HG03280 (cell line): Measurements from ENCODE around the gene TMEM185A.
"Not testable (repeated sequence)": the region's sequence is repeated elsewhere in the genome, so short reads cannot be mapped to it uniquely, and the experiment has no call there.

Experiments
- ATAC-seq: cut with Tn5 transposase; IDR thresholded peaks from one replicate; pipeline ENCODE4 v1.9.1; 2021; ENCODE audit warnings: mild to moderate bottlenecking, moderate library complexity; ENCODE audit not compliant: unreplicated experiment

The TMEM185A gene

GRCh38 chrX:149563359-149563758 lies 68.2 kb downstream of the TMEM185A start:
- ATAC-seq, result no peak

DNA sequence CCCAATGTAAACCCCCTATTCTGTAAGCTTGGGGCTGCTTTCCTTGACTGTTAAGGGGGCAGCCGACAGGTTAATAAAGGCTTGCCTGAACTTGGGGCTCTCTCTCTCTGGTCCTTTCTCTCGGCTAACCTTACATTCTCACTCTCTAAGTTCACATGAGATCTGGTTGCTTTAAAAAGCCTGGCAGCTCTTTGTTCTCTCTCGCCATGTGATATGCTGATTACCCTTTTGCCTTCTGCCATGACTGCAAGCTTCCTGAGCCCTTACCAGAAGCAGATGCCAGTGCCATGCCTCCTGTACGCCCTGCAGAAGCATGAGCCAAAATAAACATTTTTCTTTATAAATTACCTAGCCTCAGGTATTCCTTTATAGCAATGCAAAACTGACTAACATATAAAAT lies 76.3 kb downstream of the TMEM185A start:
- not testable (repeated sequence) for ATAC-seq

GRCh38 chrX:149551939-149552248 lies 79.7 kb downstream of the TMEM185A start:
- ATAC-seq, result not testable (repeated sequence)

- not testable (repeated sequence) for ATAC-seq
Observed at GRCh38 chrX:149551245-149551938, 80.2 kb downstream of the TMEM185A start.

GRCh38 chrX:149550454-149550853 lies 81.1 kb downstream of the TMEM185A start:
- ATAC-seq, result not testable (repeated sequence)

DNA sequence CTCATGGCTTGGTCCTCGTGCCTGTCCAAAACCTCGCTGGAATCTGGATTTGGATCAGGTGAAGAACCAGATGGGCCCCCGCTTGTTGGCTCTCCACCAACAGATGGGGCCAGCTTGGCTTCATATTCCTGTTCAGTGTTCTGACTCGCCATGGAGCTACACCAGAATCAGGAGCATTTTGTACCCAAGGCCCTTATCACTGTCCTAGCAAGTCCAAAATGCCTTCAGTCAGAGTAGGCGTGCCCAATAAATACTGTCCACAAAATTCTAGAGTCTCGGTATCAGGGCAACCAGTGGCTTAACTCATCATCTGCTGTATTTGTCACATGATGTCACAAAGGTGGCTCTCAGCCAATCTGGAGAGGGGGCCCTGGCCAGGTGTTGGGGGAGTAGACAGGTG lies 81.9 kb downstream of the TMEM185A start, which contains the start of gene HSFX3:
Gene HSFX3 (minus strand): TSS at position 224 of the 400 bp plus-strand sequence. CDS start 72 bp downstream, at position 152.
- not testable (repeated sequence) for ATAC-seq

- ATAC-seq, result not testable (repeated sequence)
Observed at GRCh38 chrX:149547782-149548181, 83.8 kb downstream of the TMEM185A start.

- not testable (repeated sequence) for ATAC-seq
Observed at GRCh38 chrX:149546962-149547361, 84.6 kb downstream of the TMEM185A start.
